Measurements from ENCODE around the gene KIF4A.

GRCh38 chrX:70324326-70324725, 34.4 kb downstream of the KIF4A start:
- no peak for TF ChIP-seq CTCF (IDR thresholded peaks at IDR 0.05)
- TF ChIP-seq POLR2A (IDR thresholded peaks at IDR 0.05; ENCODE audit: low read depth) = no peak
- no peak for TF ChIP-seq EP300 (IDR thresholded peaks at IDR 0.05)
